SU-DHL-6 (cell line): ENCODE results near the gene TRPM1.

Experiments used
- H2AFZ ChIP-seq: fragments of 200-600 bp; sonication (generic); 2 replicates; pipeline ENCODE4 v1.6.1; 2014; ENCODE audit warnings: low read depth, mild to moderate bottlenecking, moderate library complexity, mixed read lengths, antibody characterized with exemption, low read length; ENCODE audit not compliant: severe bottlenecking
- H3F3A ChIP-seq: fragments of 200-600 bp; shearing (Covaris generic); 2 replicates; pipeline ENCODE4 v1.6.0; 2016; ENCODE audit warnings: antibody characterized with exemption, mild to moderate bottlenecking; ENCODE audit not compliant: insufficient read depth
- H3K27ac ChIP-seq: fragments of 200-600 bp; sonication (generic); 2 replicates; pipeline ENCODE4 v1.5.1; 2016; ENCODE audit warnings: low read depth, mild to moderate bottlenecking, low read length, moderate library complexity, mixed read lengths
- H3K27me3 ChIP-seq: fragments of 200-600 bp; sonication (generic), shearing (Covaris generic); 2 replicates; pipeline ENCODE4 v1.6.0; 2014; ENCODE audit warnings: mild to moderate bottlenecking, low read length
- H3K36me3 ChIP-seq: fragments of 200-600 bp; sonication (generic); 2 replicates; pipeline ENCODE4 v1.6.1; 2014; ENCODE audit warnings: mild to moderate bottlenecking, low read length, mixed read lengths
- H3K4me2 ChIP-seq: fragments of 300-600, 200-600 bp; shearing (Covaris generic), sonication (generic); 2 replicates; pipeline ENCODE4 v1.6.0; 2014; ENCODE audit warnings: low read length, low read depth, mild to moderate bottlenecking; ENCODE audit not compliant: poor library complexity, severe bottlenecking
- H3K4me3 ChIP-seq: fragments of 200-600 bp; sonication (generic); 2 replicates; pipeline ENCODE4 v1.5.1; 2014; ENCODE audit warnings: antibody characterized with exemption, low read length, mild to moderate bottlenecking, mixed read lengths; ENCODE audit not compliant: insufficient read depth, poor library complexity, severe bottlenecking
- H3K79me2 ChIP-seq: fragments of 200-600 bp; sonication (generic); 2 replicates; pipeline ENCODE4 v1.6.1; 2014; ENCODE audit warnings: mild to moderate bottlenecking, low read length, moderate library complexity; ENCODE audit not compliant: insufficient read depth
- H3K9ac ChIP-seq: fragments of 200-600 bp; sonication (generic); 2 replicates; pipeline ENCODE4 v1.7.0; 2014; ENCODE audit warnings: mild to moderate bottlenecking, low read length
- H3K9me2 ChIP-seq: fragments of 200-600 bp; sonication (generic); replicated peaks from 2 replicates; pipeline ENCODE4 v1.6.1; 2014; ENCODE audit warnings: low read length; ENCODE audit not compliant: insufficient read depth
- H3K9me3 ChIP-seq: fragments of 200-600 bp; sonication (generic); 2 replicates; pipeline ENCODE4 v1.6.1; 2014; ENCODE audit warnings: low read length, mixed read lengths; ENCODE audit not compliant: insufficient read depth
- H4K20me1 ChIP-seq: fragments of 200-600 bp; sonication (generic); 2 replicates; pipeline ENCODE4 v1.6.1; 2014; ENCODE audit warnings: low read depth, mild to moderate bottlenecking, antibody characterized with exemption, low read length, moderate library complexity, mixed read lengths
- EZH2phosphoT487 ChIP-seq: fragments of 200-600 bp; sonication (generic), shearing (Covaris generic); conservative IDR thresholded peaks from 2 replicates; pipeline ENCODE4 v1.6.1; 2018; ENCODE audit warnings: mild to moderate bottlenecking, antibody characterized with exemption, low read length, moderate library complexity, mixed read lengths
- TF ChIP-seq, protein P1 (sequence below): fragments of 200-600 bp; sonication (generic); IDR thresholded peaks from one replicate; pipeline ENCODE4 v1.5.1; 2017; ENCODE audit warnings: antibody characterized with exemption, mild to moderate bottlenecking, low read length, moderate library complexity; ENCODE audit not compliant: insufficient read depth, poor library complexity, severe bottlenecking

TRPM1 gene

DNA sequence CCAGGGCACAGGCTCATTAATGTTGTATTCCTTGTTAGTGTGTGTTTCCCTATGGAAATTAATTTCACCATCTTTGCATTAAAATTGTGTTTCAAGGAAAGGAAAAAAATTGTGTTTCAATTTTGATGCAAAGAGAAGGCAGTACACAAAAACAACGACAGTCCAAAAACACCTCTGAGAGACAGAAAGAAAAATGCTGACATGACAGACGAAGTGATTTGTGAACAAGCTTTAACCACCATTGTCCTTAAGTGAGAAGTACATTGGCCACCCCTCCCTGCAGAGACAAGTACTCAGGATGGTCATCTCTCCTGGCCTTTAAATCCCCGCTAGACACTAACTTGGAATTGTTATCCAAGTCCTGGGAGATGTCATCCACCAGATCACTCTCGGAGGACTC lies 59.9 kb downstream of the TRPM1 start:
- Histone ChIP-seq H4K20me1 (no peaks in the 10 kb centered on the region), H3K36me3 (no peaks in the 10 kb centered on the region), H3K4me3 (no peak overlapping the region), H3K9me3 (no peaks in the 10 kb centered on the region), H3K27ac (no peak overlapping the region), H3K9me2 (no peaks in the 10 kb centered on the region), H2AFZ (no peak overlapping the region), H3K27me3 (no peaks in the 10 kb centered on the region), H3F3A (no peaks in the 10 kb centered on the region), H3K9ac (no peak overlapping the region), H3K4me2 (no peak overlapping the region), H3K79me2 (no peaks in the 10 kb centered on the region)
- TF ChIP-seq EZH2phosphoT487 = no peak
- TF ChIP-seq, protein P1, sequence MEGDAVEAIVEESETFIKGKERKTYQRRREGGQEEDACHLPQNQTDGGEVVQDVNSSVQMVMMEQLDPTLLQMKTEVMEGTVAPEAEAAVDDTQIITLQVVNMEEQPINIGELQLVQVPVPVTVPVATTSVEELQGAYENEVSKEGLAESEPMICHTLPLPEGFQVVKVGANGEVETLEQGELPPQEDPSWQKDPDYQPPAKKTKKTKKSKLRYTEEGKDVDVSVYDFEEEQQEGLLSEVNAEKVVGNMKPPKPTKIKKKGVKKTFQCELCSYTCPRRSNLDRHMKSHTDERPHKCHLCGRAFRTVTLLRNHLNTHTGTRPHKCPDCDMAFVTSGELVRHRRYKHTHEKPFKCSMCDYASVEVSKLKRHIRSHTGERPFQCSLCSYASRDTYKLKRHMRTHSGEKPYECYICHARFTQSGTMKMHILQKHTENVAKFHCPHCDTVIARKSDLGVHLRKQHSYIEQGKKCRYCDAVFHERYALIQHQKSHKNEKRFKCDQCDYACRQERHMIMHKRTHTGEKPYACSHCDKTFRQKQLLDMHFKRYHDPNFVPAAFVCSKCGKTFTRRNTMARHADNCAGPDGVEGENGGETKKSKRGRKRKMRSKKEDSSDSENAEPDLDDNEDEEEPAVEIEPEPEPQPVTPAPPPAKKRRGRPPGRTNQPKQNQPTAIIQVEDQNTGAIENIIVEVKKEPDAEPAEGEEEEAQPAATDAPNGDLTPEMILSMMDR = no peak

DNA sequence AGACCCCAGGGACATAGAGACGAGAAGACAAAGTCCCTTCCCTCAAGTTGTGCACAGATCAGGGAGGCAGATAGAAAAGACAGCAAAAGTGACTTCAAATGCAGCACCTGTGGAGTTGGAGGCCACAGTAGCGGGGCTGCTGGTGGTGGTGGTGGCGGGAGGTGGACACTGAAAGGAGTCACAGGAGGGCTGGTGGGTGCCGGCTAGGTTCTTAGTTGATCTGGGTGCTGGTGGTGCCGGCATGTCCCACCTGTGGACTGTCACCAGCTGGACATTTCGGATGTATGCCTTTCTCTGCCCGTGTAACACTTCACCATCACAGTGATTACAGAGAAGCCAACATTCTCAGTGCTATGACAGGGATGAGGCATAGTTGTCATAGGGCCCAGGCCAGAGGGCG lies 60.9 kb downstream of the TRPM1 start:
- H3K4me3 ChIP-seq = no peak overlapping the region
- no peaks in the 10 kb centered on the region for H4K20me1 ChIP-seq
- no peak overlapping the region for H3K9ac ChIP-seq
- no peaks in the 10 kb centered on the region for H3K79me2 ChIP-seq
- no peak overlapping the region for H3K27ac ChIP-seq
- no peaks in the 10 kb centered on the region for H3F3A ChIP-seq
- no peaks in the 10 kb centered on the region for H3K36me3 ChIP-seq
- no peak overlapping the region for H3K4me2 ChIP-seq
- H3K9me2 ChIP-seq = no peaks in the 10 kb centered on the region
- H3K9me3 ChIP-seq = no peaks in the 10 kb centered on the region
- no peaks in the 10 kb centered on the region for H3K27me3 ChIP-seq
- H2AFZ ChIP-seq = no peak overlapping the region
- TF ChIP-seq EZH2phosphoT487 = no peak
- TF ChIP-seq, protein P1 = no peak

GRCh38 chr15:31039961-31040360 lies 61.6 kb downstream of the TRPM1 start:
- H3K27me3 ChIP-seq = no peaks in the 10 kb centered on the region
- H3K79me2 ChIP-seq = no peaks in the 10 kb centered on the region
- H2AFZ ChIP-seq = no peak overlapping the region
- no peaks in the 10 kb centered on the region for H4K20me1 ChIP-seq
- H3K4me2 ChIP-seq = no peak overlapping the region
- TF ChIP-seq EZH2phosphoT487 = no peak
- TF ChIP-seq, protein P1 = no peak
- H3K36me3 ChIP-seq = no peaks in the 10 kb centered on the region
- no peaks in the 10 kb centered on the region for H3K9me2 ChIP-seq
- H3F3A ChIP-seq = no peaks in the 10 kb centered on the region
- H3K27ac ChIP-seq = no peak overlapping the region
- H3K4me3 ChIP-seq = no peak overlapping the region
- H3K9ac ChIP-seq = no peak overlapping the region
- no peaks in the 10 kb centered on the region for H3K9me3 ChIP-seq
